Breast epithelium (tissue), 3 donors: ENCODE results near the gene GALNT6.
"Not testable (repeated sequence)": the region's sequence is repeated elsewhere in the genome, so short reads cannot be mapped to it uniquely, and the experiment has no call there.

Experiments
- CTCF ChIP-seq, 3 donors: fragments of 450-650 bp; IDR thresholded peaks; one replicate each; pipeline ENCODE4 v1.5.1; 2016 to 2017; ENCODE audit warnings: antibody characterized with exemption in 3 of 3, mild to moderate bottlenecking in 3 of 3, moderate library complexity in 3 of 3
- POLR2A ChIP-seq: fragments of 450-650 bp; IDR thresholded peaks from one replicate; pipeline ENCODE4 v1.6.1; 2016; ENCODE audit warnings: antibody characterized with exemption, mild to moderate bottlenecking, moderate library complexity
- POLR2AphosphoS5 ChIP-seq, 3 donors: sonication (generic); formaldehyde crosslinking; IDR thresholded peaks; one replicate each; pipeline ENCODE4 v1.6.1; 2017; ENCODE audit warnings: antibody characterized with exemption in 3 of 3

GRCh38 chr12:51337336-51337735, 53.9 kb downstream of the GALNT6 start:
- not testable (repeated sequence) for TF ChIP-seq CTCF (IDR thresholded peaks at IDR 0.05); POLR2A; POLR2AphosphoS5 (IDR thresholded peaks at IDR 0.05)
